SKM-1 (cell line): ENCODE data around the gene CPLX4.

Experiments used
- DNase-seq: peaks from one replicate; lab custom pipeline; 2025; ENCODE audit not compliant: unreplicated experiment; lab: John Stamatoyannopoulos, UW

CPLX4 gene, protein sequence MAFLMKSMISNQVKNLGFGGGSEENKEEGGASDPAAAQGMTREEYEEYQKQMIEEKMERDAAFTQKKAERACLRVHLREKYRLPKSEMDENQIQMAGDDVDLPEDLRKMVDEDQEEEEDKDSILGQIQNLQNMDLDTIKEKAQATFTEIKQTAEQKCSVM

DNA sequence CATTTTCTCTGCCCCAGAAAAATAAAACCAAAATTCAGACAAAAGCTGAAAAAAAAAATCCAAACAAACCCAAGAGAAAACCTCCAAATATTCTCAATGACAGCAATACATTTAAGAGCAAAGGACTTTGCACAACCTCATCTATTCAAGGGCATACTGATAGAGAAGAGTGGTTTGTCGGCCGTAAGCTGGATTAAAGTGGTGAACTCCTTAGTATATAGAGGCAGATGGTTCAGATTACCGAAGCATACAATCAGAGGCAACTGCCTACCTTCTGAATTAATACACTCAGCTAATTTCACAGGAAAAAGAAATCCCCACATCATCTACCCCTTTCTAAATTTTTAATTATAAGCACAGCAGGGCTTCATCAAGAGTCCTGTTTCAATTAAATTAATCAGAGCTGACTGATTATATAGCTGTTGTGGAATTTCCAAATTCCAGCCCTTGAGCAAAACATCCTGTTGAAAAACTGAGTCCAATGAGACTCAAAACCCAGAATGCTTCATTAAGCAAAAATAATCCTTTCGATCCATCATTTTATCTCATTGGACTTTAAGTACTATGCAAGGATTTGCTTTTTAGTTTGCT lies at the start of gene CPLX4:
Gene CPLX4, minus strand, starts transcription at position 190 of the 591 bp plus-strand sequence. Its CDS starts 187 bp downstream, at position 3.
- no peak for DNase-seq

DNA sequence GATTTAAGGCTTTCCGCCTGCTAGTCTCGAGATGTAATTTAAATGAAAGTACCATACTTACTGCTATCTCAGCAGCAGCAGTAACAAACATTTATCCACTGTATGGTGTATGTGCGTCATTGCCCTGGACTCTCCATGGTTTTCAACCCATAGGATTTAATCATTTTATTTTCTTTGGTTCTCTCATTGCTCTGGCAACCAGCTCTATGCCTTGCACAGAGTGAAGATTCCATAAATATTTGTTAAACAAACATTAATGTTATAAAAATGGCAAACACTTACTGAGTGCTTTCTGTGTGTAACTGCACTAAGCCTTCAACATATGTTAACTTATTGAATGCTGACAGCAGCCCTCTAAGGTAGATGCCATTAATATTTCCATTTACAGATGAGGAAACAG lies 41.9 kb upstream of the CPLX4 start:
- no peak for DNase-seq

DNA sequence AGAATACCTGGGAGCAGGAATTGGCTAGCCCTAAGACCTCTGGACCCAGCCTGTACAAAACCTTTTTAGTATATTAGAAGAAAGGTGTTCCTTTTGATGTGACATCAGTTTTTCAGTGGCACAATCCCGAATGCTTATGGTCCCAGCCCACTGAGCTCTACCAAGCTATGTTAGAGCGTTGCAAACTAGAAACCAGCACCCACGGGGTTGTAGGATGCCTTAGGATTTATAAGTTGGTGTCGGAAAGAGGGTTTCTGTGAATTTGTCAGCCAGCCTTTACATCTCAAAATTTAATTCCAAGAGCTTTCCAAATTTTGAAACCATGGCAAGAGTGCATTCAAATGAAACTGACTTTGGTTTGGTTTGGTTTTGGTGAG lies 41.1 kb upstream of the CPLX4 start:
- DNase-seq, result peak; percentile 53

DNA sequence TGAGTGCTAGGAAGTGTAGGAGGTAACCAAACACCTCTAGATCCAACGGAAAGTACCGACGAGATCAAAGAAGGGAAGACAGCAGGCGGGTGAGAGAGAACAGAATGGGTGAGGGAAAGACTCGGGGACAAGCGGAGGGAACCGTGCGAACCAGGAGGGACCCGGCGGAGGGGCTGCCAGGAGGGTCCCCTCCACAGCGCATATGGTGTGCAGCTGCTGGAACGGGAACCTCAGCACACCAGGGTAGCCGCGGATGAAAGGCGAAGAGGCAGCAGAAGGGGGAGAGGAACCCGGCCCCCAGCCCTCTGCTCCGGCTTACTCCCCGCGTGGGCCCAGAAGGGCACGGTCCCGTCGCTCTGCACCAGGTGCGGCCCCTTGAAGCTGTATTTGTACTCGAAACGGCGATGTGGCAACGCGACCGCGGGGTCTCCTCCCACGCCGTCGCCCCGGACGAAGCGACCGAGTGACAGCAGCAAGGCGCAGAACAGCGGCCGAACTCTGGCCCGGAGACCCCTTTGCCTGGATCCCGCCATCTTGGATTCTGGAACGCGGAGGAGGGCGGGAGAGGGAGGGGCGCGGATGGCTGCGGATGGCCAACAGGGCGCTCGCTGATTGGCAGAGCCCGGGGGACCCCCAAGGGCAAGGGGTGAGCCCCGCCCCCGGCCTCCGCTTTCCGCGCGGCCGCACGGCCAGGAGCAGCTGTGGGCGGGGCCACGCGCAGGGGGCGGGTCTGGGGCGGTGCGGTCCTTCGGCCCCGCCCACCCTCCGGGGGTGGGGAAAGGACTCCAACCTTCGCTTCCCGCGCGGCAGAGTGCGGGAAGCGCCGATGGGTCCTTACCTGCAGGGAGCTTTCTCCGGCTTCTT lies 40.5 kb upstream of the CPLX4 start, which contains the start of gene LMAN1:
Gene LMAN1, minus strand, starts transcription at position 554 of the 864 bp plus-strand sequence. Its CDS starts 21 bp downstream, at position 533.
- peak; percentile 71 for DNase-seq

DNA sequence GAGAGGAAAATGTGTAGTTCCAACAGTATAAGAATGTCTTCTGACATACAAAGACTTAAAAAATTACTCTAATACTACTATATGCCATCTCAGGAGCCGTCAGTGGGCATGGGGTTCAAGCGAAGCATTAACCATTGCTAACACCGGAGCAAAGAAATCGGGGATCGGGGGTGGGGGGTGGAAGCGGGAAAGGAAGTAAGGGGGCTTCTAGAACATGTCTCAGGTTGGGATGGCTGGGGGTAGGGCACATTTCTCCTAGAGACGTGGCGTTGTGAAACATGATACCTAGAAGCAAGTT lies 39.9 kb upstream of the CPLX4 start:
- DNase-seq, result no peak

DNA sequence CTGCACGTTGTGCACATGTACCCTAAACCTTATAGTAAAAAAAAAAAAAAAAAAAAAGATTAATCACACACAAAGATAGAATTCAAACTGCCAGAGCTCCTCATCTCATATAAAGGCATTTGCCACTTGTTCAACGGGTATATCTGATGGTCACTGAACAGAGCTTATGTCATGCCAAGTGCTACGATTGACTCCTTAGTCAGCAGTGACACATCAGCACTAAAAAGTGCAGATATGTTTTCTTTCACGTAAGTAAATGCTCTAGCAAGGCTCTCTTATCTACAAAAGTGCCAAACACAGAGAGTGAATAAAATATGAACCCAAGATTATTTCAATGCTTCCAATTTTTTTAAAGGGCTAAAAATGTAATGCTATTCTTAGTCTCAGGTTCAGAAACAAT lies 39.5 kb upstream of the CPLX4 start:
- DNase-seq, result no peak

DNA sequence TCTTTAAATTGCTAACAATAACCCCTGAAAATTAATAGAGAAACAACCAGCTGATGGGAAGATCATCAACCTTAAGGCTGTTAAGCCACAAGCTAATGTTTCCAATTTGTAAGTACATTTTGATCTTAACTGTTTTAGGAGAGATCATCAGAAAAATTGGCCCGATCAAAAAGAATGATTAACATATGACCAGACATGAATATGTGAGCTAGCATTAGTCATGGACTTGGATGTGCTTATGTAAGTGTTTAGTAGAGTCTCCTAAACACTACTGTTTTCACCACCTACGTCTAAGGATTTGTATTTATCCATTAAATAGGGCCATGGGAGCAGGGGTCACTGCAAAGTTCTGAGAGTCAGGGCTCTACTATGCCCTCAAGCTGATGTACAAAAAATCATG lies 36.3 kb upstream of the CPLX4 start:
- no peak for DNase-seq

DNA sequence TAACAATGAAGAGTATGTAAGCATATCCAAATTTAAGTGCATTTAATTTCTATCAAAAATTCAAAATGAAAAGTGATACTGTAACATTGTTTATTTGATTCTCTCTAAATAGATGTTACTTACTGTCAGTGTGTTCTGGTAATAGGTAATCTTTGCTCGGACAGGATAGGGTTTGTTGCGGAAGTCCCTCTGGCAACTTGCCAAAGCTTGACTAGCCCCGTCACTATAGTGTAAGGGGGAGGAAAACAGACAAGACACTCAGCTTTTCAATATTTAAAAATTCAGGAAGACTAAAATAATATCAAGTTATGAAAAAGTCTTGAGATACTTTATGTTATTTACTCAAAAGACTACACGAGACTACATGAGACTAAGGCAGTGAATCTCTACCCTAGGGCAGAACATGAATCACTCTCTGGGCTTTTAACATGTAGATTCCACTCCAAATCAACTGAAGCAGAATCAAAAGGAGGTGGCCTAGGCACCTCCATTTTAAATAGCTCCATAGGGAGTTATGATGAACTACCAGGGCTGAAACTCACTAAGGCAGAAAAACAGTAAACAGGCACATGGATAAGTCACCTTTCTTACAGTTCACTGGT lies 34.7 kb upstream of the CPLX4 start:
- no peak for DNase-seq

DNA sequence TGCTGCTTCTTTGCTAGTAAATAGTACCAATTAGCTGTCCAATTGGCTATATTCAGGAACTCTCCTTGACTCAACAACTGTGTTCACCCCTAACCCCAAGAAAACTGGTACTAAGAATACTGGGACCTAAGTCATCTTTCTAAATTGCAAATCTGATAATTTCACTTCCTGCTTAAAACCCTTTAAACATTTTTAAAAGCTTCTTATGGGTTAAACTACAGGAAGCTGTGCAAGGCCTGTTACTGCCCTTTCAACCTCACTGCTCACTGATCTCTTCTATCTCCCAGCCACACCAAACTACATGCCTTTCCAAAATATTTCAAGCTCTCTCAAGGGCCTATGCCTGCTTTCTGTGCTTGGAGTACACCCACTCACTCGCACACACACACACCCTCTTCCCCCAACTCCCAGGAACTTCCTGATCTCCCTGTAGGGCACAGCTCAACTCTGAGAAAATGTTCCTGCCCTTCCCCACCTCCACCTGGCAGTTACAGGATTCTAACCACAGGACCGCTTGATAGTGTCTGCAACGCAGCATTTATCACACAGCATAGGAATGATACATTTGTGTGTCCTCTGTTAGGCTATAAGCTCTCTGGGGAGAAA lies 33.9 kb upstream of the CPLX4 start:
- DNase-seq, result no peak

DNA sequence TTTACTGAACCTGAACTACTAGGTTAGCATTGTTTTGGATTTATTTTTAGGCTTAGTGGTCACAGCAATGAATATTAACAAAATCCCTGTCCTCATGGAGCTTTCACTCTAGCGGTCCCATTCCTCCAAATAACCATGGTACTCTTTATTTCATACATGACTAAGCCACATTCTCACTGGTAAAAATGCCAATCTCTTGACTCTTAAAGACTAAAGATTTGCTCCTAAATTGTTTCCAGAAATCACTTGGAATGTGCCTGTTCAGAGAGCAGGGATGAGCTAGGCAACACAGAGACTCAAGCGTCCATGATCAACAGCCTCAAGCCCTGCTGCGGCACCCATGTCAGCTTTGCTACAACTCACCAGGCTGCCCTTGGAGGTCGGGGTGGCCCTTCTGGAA lies 27.1 kb upstream of the CPLX4 start:
- no peak for DNase-seq

DNA sequence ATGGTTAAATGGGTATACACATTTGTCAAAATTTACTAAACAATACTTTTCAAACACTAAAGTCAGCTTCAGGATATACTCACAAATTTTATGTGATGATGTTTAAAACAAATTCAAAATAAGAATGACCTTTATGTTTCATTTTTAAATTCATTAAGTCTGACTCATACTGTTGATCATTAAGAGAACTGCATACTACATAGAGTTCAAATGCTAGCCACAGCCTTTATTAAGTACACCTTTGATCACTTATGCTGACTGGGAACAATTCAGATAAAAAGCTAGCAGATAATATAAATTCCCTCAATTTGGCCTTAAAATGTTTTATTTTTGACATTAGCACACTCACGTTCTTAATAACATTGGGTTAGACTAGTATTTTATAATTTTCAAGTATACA lies 26.5 kb upstream of the CPLX4 start:
- no peak for DNase-seq

DNA sequence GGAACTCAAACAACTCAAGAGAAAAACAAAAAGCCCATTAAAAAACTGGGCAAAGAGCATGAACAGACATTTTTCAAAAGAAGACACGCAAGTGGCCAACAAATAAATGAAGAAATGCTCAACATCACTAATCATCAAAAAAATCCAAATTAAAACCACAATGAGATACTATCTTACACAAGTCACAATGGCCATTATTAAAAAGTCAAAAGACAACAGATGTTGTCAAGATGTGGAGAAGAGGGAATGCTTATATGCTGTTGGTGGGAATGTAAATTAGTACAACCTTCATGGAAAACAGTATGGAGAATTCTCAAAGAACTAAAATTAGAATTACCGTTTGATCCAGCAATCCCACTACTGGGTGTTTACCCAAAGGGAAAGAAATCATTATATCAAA lies 25.5 kb upstream of the CPLX4 start:
- no peak for DNase-seq

DNA sequence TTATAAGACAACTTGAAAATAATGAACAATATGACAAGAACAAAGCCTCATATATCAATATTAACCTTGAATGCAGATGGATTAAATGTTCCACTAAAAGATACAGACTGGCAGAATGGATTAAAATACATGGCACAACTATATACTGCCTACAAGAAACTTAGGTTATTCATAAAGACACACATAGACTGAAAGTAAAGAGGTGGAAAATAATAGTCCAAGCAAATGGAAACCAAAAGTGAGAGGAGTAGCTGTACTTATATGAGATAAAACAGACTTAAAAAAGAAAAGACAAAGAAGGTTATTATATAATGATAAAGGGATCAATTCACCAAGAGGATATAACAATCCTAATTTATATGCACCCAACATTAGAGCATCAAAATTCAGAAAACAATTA lies 22.4 kb upstream of the CPLX4 start:
- no peak for DNase-seq

DNA sequence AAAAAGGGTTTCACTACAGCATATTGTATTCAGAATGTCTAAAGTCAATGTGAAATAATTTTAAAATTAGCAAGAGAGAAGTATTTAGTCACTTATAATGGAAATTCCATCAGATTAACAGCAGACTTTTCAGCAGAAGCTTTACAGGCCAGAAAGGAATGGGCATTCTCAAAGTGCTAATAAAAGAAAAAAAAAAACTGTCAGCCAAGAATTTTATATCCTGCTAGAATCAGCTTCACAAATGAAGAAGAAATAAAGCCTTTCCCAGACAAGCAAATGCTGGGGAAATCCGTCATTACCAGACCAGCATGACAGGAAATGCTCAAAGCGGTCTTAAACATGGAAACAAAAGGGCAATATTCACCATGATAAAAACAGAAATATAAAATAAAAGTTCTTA lies 21.9 kb upstream of the CPLX4 start:
- DNase-seq, result no peak

DNA sequence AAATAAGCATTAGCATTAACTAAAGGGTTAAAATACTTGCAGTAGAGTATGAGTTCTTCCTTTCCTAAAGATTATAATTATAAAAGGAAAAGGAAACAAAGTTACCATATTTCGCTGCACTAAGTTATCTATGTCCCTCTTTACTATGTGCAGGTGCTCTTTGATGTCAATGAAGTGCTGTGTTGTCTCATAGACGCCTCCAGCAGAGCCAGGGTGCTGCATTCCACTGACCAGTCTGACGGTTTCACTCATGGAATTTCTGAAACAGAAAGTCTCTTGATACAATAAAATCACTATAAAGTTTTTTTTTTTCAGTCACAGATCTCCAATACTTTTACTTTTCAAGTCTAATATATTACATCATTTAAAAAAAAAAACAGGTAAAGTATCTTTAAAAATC lies 14.5 kb upstream of the CPLX4 start:
- DNase-seq, result no peak

DNA sequence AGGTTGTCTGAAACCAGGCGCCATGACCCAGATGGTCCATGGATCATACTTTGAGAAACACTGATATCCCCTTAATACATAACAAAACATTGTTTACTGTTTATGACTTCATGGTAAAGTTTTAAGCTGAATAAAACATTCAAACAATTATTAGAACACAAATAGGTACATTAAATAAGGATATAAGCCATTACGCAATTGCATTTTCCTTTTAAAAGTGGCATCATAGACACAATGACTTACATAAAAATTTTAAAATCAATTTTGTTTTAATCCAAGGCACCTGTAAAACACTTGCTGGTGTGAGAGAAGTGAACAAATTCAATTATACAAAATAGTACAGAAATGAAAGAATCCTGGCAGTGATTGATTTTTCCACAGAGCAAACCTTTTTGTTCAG lies 10.2 kb upstream of the CPLX4 start:
- no peak for DNase-seq

DNA sequence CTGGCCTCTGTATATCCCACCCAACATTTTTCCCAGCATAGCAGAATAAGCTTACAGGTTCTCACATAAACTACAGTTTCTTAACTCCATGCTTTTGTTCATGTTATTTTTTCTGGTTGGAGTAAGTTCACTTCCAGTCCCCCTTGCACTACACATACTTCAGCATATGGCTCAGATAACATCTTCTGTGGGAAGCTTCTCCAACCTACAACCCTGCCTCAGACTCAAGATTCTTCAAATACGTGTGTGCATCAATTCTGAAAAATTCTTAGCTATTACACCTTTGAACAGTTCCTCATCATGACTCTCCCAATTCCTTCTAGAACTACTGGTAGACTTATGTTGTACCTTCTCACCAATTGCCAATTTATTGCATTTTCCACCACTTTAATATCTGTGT lies 7.5 kb upstream of the CPLX4 start:
- DNase-seq, result no peak

DNA sequence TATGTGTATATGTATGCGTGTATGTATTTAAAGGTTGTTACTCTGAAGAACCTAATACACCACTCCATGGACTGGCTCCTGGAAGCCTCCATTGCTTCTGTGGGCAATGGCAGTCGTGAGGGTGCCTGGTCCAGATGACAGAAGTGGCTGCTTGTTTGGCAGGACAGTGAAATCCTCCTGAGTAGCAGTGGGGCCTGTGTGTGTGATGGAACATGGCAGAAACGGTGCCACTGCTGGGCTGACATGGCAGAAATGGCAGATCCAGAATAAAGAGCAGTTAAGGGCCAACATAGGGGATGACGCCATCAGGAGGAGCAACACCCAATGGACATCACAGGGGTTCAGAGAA lies 6.1 kb upstream of the CPLX4 start:
- DNase-seq, result no peak

DNA sequence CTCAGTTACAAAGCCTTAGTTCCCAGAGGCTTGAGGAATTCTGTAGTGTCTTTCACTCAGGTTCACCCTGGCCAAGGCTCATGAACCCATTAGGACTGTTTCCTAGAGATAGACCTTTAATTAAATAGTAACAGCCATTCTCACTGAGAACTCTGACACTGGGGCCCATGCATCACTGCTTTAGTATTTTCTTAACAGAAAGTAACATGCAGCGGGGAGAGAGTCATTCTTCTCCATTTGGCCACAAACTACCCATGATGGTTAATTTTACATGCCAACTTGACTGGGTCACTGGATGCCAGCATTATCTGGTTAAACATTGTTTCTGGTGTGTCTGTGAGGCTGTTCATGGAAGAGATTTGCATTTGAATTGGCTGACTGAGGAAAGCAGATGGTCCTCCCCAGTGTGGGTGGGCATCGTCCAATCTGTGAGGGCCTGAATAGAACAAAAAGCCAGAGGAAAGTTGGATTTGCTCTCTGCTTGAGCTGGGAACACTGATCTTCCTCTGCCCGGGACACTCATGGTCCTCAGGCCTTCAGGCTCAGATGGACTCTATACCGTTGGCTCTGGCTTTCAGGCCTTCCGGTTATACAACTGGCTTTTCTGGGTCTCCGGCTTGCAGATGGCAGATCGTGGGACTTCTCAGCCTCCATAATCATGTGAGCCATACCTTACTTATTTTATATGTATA lies 5.6 kb upstream of the CPLX4 start:
- DNase-seq, result no peak

DNA sequence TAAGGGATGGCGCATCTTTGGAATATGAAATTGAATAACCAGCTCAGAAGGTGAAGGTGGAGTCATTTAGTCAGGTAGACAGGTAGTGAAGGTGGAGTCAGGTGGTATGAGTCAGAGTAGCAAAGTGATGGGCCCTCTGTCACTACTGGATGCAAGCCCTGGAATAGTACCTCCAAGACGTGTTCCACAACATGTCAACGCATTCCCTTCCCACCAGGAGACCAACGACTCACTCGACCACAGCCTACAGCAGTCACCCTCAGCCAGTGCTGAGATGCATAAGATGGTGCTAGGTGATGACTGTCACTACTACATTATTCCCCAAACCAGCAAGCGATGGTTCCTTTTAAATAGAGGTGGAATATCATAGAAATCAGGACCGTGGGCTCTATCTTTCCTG lies 6.8 kb downstream of the CPLX4 start:
- DNase-seq, result no peak

DNA sequence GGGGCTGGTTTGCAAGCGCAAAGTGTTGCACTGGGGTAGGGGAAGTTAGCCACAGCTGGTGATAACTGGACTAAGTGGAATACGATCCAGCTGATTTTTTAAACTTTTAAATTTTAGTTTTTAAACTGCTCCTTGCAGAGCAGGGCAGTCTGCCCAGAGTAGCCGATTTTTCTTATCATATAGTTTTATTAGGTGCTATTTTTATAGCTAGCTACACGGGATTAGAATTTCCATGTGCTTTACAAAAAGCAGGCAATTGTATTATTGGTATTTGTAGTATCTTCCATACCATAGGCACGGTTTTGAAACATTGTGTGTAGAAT lies 9.6 kb downstream of the CPLX4 start:
- DNase-seq, result no peak
